Posterior vena cava (tissue), 2 donors: ENCODE data around the gene TGFB3. TPM values are rescaled to one million over a fixed set of nuclear protein-coding genes. Genes with fewer than 3 reads are reported as not detected.
"Not testable (repeated sequence)": the region's sequence is repeated elsewhere in the genome, so short reads cannot be mapped to it uniquely, and the experiment has no call there.

Source experiments
- DNase-seq: peaks from one replicate; pipeline ENCODE4 v3.0.0-alpha.2; 2020; ENCODE audit warnings: low spot score
- intact Hi-C, 2 donors: fragments of 100-400 bp; cut with DNase I; formaldehyde crosslinking; loops; one replicate each; pipeline versions ENCODE4 v1.14.1 to v1.14.2; 2022 to 2023
- total RNA-seq, 2 donors: library from RNA; stranded (reverse); fragmentation: NEBNext Ultra II Directional; extraction: Animal tissue kit (Norgen Biotek cat#: 25700); gene quantifications; one replicate each; pipeline ENCODE4 v1.2.1, GENCODE V29; 2021
- donor health status: DM: yes; HTN: yes; CAD: no.
- donor health status: DM: yes; HTN: yes; CAD: no.

Gene TGFB3
- total RNA-seq, 2 donors from 2014 or later: 158 to 188 TPM

DNA sequence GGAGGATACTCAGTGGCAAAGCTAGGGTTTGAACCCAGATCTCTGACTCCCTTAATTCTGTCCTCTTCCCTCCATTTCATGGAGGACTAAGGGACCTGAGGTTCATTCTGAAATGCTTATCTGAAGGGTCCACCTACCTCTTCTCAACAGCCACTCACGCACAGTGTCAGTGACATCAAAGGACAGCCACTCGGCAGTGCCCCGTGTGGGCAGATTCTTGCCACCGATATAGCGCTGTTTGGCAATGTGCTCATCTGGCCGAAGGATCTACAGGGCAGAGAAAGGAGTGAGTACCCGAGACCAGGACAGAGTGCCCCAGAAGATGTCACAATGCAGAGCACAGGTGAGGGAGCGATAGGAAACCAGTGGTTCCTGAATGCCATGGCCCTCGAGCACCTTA, 10.8 kb downstream of the TGFB3 start:
- intact Hi-C loops: loop anchor here (1.0 to 10.0 kb wide), 2 partner anchors 66 to 166 kb away; no protein-coding TSS in a partner anchor
- DNase-seq: no peak

DNA sequence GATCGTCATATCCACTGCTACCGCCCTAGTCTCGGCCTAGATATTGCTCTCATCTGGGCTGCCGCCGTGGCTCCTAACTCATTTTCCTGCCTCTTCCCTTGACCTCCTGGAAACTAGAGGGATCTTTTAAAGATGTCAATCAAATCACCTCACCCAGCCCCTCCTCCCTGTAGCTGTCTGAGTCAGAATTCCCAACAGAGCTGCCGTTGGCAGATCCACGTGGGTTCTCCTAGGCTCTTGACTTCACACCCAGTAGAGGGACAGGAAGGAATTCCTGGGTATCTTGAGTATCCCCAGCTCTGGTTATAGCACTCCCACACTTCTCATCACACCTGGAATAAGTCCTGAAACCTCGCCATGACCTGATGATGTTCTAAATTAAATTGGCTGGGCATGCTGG, 11.9 kb downstream of the TGFB3 start:
- no peak for DNase-seq
- intact Hi-C loops: loop anchor here (1.0 to 10.0 kb wide), 2 partner anchors 65 to 165 kb away; no protein-coding TSS in a partner anchor

DNA sequence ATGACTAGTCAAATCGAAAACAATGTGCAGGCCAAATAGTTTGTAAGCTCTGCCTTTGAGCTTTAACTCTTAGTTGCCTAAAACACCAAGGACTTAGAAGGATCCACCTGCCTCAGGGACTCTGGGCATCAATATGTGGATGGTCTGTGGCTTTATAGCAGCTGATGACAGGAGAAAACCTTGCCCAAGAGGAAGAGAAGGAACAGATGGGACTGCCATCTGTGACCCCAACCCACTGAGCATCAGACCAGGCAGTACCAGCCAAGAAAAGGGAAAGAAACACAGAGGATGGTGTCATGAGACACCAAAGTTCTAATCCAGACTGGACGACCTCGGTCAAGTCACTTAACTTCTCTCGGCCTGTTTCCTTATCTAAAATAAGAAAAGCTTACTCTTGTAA, 12.7 kb downstream of the TGFB3 start:
- no peak for DNase-seq
- intact Hi-C loops: no loop called here

GRCh38 chr14:75968456-75968855, 13.3 kb downstream of the TGFB3 start:
- intact Hi-C loops: no loop called here
- DNase-seq: no peak

DNA sequence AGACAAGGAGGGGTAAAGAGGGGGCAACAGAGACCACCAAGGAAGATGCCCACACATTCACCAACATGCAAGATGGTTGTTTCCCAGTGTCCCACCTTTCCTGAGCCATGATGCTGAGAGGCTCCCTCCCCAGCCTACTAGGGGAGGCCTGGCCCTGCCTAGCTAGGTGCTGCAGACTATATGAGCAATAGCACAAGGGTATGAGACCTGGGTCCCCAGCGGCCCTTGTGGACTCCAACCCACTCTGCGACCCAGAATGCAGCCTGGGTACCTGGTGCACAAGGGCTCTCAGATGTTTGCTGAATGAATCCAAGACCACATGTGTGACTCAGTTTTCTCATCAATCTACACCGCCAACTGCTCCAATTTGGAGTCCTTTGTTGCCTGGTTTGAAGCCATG, 13.9 kb downstream of the TGFB3 start:
- intact Hi-C loops: no loop called here
- DNase-seq: no peak

- intact Hi-C loops: no loop called here
- DNase-seq: no peak
Measured at GRCh38 chr14:75961662-75962061, 20.1 kb downstream of the TGFB3 start.

GRCh38 chr14:75960231-75960630, 21.6 kb downstream of the TGFB3 start:
- DNase-seq: no peak
- intact Hi-C loops: no loop called here

GRCh38 chr14:75959031-75959430, 22.8 kb downstream of the TGFB3 start:
- DNase-seq: no peak
- intact Hi-C loops: no loop called here

- intact Hi-C loops: no loop called here
Measured at GRCh38 chr14:75952489-75952888, 29.3 kb downstream of the TGFB3 start.

DNA sequence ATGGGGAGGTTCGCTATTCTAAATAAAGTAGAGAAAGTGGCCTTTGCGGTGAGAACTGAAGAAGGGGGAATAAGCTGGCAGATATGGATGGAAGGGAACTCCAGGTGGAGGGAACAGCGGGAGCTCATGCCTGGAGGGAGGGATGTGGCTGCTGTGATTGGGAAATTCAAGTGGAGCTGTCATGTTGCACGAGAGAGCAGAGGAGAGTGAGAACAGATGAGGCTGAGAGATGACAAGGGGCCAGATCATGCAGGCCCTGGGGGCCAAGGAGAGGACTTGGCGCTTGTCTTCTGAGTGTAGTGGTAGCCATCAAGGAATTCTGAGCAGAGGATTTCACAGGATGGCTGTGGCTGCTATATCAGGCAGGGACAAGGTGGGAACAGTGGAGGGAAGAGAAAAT, 35.0 kb downstream of the TGFB3 start:
- intact Hi-C loops: no loop called here
- no peak for DNase-seq

More at GRCh38 chr14:75952489-75952888, 29.3 kb downstream of the TGFB3 start:
- DNase-seq: no peak

DNA sequence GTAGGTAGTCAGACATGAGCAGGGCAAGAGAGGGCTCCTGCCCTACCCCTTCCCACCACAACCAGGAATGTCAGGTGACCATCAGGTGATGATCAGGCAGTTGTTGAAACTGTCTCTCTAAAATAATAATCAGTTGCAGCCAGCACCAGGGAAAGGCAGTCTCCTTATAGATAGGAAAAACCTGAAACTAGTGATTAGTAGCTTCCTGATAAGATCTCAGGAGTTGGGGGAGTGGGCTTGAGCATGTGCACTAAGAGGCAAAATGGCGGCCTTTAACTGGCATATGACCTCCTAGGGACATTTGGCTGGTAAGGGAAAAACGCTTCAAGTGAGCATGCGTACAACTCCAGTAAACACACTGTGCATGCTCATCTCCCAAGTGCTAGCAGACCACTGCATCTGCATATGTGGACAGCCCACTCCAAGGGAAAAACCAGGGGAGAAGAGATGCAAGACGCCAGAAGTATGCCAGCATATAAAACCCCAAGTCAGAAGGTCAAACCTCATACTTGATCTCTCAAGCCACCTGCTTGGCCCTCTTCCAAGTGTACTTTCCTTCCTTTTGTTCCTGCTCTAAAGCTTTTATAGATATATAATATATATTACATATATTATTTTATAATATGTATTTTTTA, 37.1 kb downstream of the TGFB3 start:
- intact Hi-C loops: no loop called here
- DNase-seq: no peak

DNA sequence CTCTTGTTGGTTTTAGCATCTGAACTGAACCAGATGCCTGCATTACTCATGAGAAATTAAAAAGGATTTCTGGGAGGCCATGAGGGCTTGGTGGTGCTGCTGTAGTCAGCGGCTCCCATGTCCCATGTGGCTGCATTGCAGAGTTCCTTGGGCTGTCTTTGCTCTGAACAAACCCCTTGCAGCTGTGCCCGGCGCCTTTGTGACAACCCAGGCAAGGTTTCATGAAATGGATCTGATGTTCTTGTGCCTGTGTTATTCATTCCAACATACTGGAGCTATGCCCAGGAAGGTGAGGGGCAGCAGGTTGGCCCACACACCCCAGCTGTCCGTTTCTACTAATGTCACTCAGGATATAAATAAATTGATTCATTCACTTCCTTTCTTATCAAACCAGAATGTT, 40.8 kb downstream of the TGFB3 start:
- no peak for DNase-seq
- intact Hi-C loops: no loop called here

DNA sequence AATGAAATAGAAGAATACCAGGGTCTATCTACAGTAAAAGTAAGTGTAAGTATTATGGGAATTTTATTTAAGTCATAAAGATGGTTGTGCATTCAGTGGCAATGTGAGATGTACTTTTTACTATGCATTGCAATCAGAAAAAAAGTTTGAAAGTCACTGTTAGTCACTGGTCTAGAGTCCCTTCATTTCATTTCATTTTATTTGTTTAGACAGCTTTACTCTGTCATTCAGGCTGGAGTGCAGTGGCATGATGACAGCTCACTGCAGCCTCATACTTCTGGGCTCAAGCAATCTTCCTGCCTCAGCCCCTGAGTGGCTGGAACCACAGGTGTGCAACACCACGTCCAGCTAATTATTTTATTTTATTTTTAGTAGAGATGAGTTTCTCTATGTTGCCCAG, 42.6 kb downstream of the TGFB3 start:
- intact Hi-C loops: no loop called here
- no peak for DNase-seq

- no peak for DNase-seq
- intact Hi-C loops: no loop called here
Measured at GRCh38 chr14:75934998-75935628, 46.7 kb downstream of the TGFB3 start.

DNA sequence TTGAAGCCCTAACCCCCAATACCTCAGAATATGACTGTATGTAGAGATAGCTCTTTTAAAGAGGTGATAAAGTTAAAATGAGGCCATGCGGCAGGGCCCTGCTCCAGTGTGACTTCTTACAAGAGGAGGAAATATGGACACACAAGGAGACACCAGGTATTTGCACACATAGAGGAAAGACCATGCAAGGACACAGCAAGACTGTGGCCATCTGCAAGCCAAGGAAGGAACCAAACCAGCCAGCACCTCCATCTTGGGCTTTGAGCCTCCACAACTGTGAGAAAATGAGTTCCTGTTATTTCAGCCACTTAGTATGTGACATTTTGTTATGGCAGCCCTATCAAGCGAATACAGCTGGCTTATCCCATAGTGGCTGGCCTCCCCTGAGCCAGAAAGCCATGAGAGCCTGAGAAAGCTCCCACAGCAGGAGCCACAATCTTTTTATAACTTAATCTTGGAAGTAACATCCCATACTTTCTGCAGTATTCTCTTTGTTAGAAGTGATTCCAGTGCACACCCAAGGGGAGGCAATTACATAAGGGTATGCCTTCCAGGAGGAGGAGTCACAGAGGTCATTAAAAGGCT, 48.0 kb downstream of the TGFB3 start:
- DNase-seq: no peak
- intact Hi-C loops: no loop called here

GRCh38 chr14:75928690-75929181, 53.1 kb downstream of the TGFB3 start:
- intact Hi-C loops: no loop called here
- DNase-seq: no peak

DNA sequence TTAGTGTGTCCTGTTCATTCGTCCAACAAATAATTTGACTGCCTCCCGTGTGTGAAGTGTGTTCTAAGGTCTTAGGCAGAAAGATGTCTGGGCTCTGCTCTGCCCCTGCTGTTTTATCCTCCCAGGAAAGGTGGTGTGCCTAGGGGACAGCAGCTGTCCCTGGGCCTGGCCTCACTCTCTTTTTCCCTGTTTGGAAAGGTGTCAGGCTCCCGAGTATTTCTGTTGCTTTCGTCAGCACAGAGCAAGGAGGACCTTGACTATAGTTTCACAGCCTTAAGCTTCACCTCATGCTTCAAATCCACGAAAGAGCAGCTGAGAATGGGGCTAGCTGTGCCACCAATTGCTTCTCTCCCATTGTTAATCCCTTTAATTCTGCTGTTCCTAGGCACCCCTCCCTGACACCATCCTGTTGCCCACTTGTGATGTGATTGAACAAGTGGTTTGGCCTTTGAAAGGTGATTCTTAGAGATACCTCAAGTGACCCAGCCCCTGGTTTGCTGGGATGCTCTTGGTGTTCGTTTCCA, 54.2 kb downstream of the TGFB3 start:
- DNase-seq: no peak
- intact Hi-C loops: no loop called here

DNA sequence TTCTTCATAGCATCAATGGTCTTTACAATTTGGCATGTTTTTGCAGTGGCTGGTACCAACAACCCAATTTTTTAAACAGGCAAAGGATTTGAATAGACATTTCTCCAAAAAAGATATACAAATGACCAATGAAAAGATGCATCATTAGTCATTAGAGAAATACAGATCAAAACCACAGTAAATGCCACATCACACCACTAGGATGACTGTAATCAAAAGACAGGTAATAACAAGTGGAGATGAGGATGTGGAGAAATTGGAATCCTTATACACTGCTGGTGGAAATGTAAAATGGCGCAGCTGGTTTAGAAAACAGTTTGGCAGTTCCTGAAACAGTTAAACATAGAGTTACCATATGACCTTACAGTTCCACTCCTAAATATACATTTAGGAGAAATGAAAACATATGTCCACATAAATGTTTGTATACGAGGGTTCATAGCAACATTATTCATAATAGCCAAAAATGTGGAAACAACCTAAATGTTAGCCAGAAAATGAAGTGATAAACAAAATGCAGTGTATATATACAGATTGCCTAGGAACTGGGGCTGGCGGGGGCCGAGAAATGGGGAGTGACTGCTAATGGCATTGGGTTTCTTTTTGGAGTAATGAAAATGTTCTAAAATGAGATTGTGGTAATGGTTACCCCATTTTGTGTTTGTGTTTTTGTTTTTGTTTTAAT, 55.2 kb downstream of the TGFB3 start:
- DNase-seq: no peak
- intact Hi-C loops: no loop called here

DNA sequence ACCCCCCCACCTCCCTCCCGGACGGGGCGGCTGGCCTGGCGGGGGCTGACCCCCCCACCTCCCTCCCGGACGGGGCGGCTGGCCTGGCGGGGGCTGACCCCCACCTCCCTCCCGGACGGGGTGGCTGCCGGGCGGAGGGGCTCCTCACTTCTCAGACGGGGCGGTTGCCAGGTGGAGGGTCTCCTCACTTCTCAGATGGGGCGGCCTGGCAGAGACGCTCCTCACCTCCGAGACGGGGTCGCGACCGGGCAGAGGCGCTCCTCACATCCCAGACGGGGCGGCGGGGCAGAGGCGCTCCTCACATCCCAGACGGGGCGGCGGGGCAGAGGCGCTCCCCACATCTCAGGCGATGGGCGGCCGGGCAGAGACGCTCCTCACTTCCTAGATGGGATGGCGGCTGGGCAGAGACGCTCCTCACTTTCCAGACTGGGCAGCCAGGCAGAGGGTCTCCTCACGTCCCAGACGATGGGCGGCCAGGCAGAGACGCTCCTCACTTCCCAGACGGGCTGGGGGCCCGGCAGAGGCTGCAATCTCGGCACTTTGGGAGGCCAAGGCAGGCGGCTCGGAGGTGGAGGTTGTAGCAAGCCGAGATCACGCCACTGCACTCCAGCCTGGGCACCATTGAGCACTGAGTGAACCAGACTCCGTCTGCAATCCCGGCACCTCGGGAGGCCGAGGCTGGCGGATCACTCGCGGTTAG, 56.5 kb downstream of the TGFB3 start:
- intact Hi-C loops, DNase-seq: not testable (repeated sequence)
